NB4 (cell line): ENCODE data around the gene SERPINB6.
"Not testable (repeated sequence)": the region's sequence is repeated elsewhere in the genome, so short reads cannot be mapped to it uniquely, and the experiment has no call there.

Experiments
- DNase-seq: peaks from one replicate; pipeline ENCODE4 v3.0.0; 2010; ENCODE audit warnings: low read depth
- H3K4me3 ChIP-seq: one replicate; pipeline ENCODE4 v1.5.1; 2011; ENCODE audit warnings: mild to moderate bottlenecking, low read depth, low read length, moderate library complexity
- CTCF ChIP-seq: IDR thresholded peaks from one replicate; pipeline ENCODE4 v1.5.1; 2012; ENCODE audit warnings: low read depth, low read length
- MAX ChIP-seq: IDR thresholded peaks from 2 replicates; pipeline ENCODE4 v1.6.1; 2011; ENCODE audit warnings: low read depth, low read length
- MYC ChIP-seq: IDR thresholded peaks from 2 replicates; pipeline ENCODE4 v1.6.1; 2011; ENCODE audit warnings: low read depth, low read length
- POLR2A ChIP-seq: IDR thresholded peaks from 2 replicates; pipeline ENCODE4 v1.6.1; 2011; ENCODE audit warnings: mild to moderate bottlenecking; ENCODE audit not compliant: insufficient read length; ENCODE audit errors: extremely low read depth

Gene SERPINB6

GRCh38 chr6:2916158-2916925 is 55.0 kb downstream of the SERPINB6 start:
- no peak for DNase-seq
- H3K4me3 ChIP-seq: no peak overlapping the region

GRCh38 chr6:2915150-2915549 is 56.2 kb downstream of the SERPINB6 start:
- DNase-seq: no peak
- TF ChIP-seq POLR2A (no peak), CTCF (no peak), MAX (no peak), MYC (no peak)
- H3K4me3 ChIP-seq: no peak overlapping the region

More at GRCh38 chr6:2916158-2916925, 55.0 kb downstream of the SERPINB6 start:
- TF ChIP-seq MAX: no peak
- TF ChIP-seq POLR2A: no peak
- TF ChIP-seq CTCF: no peak

GRCh38 chr6:2914318-2914660 is 57.1 kb downstream of the SERPINB6 start:
- TF ChIP-seq MAX: no peak
- no peak for TF ChIP-seq MYC
- no peak for TF ChIP-seq CTCF
- no peak for TF ChIP-seq POLR2A
- H3K4me3 ChIP-seq: no peak overlapping the region
- DNase-seq: no peak

GRCh38 chr6:2913621-2914317 is 57.6 kb downstream of the SERPINB6 start:
- no peak for DNase-seq
- no peak for TF ChIP-seq MAX
- TF ChIP-seq MYC: no peak
- TF ChIP-seq CTCF: no peak
- H3K4me3 ChIP-seq: no peak overlapping the region

- DNase-seq: no peak
- no peak for TF ChIP-seq MAX
- no peak for TF ChIP-seq POLR2A
- TF ChIP-seq MYC: no peak
- H3K4me3 ChIP-seq: no peak overlapping the region
Observed at GRCh38 chr6:2911171-2911570, 60.2 kb downstream of the SERPINB6 start.

GRCh38 chr6:2909718-2910117 is 61.6 kb downstream of the SERPINB6 start:
- no peak overlapping the region for H3K4me3 ChIP-seq
- TF ChIP-seq CTCF (no peak), MYC (no peak), POLR2A (no peak), MAX (no peak)
- peak; percentile 36 for DNase-seq

- not testable (repeated sequence) for DNase-seq, H3K4me3 ChIP-seq
Observed at GRCh38 chr6:2909051-2909606, 62.2 kb downstream of the SERPINB6 start.

- H3K4me3 ChIP-seq, DNase-seq: not testable (repeated sequence)
Observed at GRCh38 chr6:2908516-2908915, 62.9 kb downstream of the SERPINB6 start.

- not testable (repeated sequence) for H3K4me3 ChIP-seq
Observed at GRCh38 chr6:2903411-2904185, 67.8 kb downstream of the SERPINB6 start.

More at GRCh38 chr6:2903411-2904185, 67.8 kb downstream of the SERPINB6 start:
- DNase-seq: not testable (repeated sequence)
